ENCODE results near the gene TSHZ1. TPM values are rescaled to one million over a fixed set of nuclear protein-coding genes. Genes with fewer than 3 reads are reported as not detected.
"Not testable (repeated sequence)": the region's sequence is repeated elsewhere in the genome, so short reads cannot be mapped to it uniquely, and the experiment has no call there.

TSHZ1 gene
- total and polyA plus RNA-seq, 2 experiments from 2014 or later, result 2.2 to 4.4 TPM

GRCh38 chr18:75322206-75322605 lies 111.6 kb downstream of the TSHZ1 start:
- no peaks in the 10 kb centered on the region for H3K79me2 ChIP-seq (ENCODE audit: insufficient read depth)
- WGBS, 2 experiments (ENCODE audit: low coverage in 1 of 2, low lambda C conversion rate in 2 of 2, missing lambda C conversion rate in 2 of 2), result 90% methylated on average over 10 to 11 of the region's 11 CpGs
- no peak overlapping the region for H3K9ac ChIP-seq
- no peak overlapping the region for H3K4me2 ChIP-seq (ENCODE audit: unreplicated experiment)
- H3F3A ChIP-seq (ENCODE audit: insufficient read depth), result no peaks in the 10 kb centered on the region
- H3K4me1 ChIP-seq (ENCODE audit: insufficient read depth), result no peaks in the 10 kb centered on the region
- no peaks in the 10 kb centered on the region for H4K20me1 ChIP-seq (ENCODE audit: insufficient read depth)
- H3K36me3 ChIP-seq (ENCODE audit: low read depth), result no peaks in the 10 kb centered on the region
- in situ Hi-C loops (cut with MboI), result no loop called here
- H3K9me2 ChIP-seq (ENCODE audit: insufficient read depth), result no peaks in the 10 kb centered on the region
- no peak overlapping the region for H3K4me3 ChIP-seq
- no peak overlapping the region for H2AFZ ChIP-seq
- no peak for DNase-seq
- H3K9me3 ChIP-seq (ENCODE audit: low read depth), result no peaks in the 10 kb centered on the region
- no peaks in the 10 kb centered on the region for H3K27me3 ChIP-seq (replicated peaks; ENCODE audit: insufficient read depth)
- H3K27ac ChIP-seq, result no peak overlapping the region
- TF ChIP-seq EZH2phosphoT487 (IDR thresholded peaks at IDR 0.05; ENCODE audit: insufficient read depth, low read depth), result no peak
- TF ChIP-seq EZH2 (IDR thresholded peaks at IDR 0.05; ENCODE audit: insufficient read depth, poor library complexity, severe bottlenecking), result no peak

DNA sequence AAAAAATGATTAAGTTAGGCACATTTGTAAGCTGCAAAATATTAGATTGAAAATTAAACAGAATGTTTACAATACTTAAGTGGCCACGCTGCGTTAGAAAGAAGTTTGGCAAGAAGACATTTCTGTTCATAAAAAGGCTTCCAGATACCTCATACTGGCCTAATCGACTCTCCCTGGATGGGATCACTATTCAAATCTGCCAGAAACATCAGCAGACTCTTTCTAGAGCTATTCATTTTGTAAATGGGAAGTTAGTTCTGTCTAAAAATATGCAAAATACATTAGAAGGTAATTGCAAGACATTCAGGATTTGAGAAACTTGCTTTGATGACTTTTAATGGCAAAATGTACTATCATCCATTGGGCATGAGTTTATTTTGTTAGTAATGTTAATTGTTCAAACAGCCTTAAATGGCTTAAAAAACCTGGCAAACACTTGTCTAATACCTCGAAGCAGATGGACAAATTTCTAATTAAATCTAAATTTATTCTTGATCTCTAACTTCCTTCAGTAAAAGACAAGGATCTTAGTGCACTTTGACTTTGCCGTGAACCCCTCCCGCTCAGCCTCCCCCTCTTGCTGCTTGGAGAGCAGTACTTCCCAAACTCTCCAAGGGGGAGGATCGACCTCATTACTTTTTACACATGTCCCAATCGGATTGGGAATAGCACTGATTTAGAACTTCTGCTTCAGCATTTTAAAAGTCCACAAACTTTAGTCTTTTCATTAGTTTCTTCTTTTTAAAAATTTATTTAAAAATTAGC lies 113.4 kb downstream of the TSHZ1 start:
- Histone ChIP-seq H2AFZ (no peak overlapping the region), H3K4me3 (no peak overlapping the region), H4K20me1 (ENCODE audit: insufficient read depth) (no peaks in the 10 kb centered on the region), H3K79me2 (ENCODE audit: insufficient read depth) (no peaks in the 10 kb centered on the region), H3K27ac (no peak overlapping the region), H3K9me3 (ENCODE audit: low read depth) (no peaks in the 10 kb centered on the region), H3K9ac (no peak overlapping the region), H3K9me2 (ENCODE audit: insufficient read depth) (no peaks in the 10 kb centered on the region), H3K4me2 (ENCODE audit: unreplicated experiment) (no peak overlapping the region), H3K27me3 (replicated peaks; ENCODE audit: insufficient read depth) (no peaks in the 10 kb centered on the region), H3K36me3 (ENCODE audit: low read depth) (no peaks in the 10 kb centered on the region), H3K4me1 (ENCODE audit: insufficient read depth) (no peaks in the 10 kb centered on the region), H3F3A (ENCODE audit: insufficient read depth) (no peaks in the 10 kb centered on the region)
- no peak for DNase-seq
- in situ Hi-C loops (cut with MboI), result no loop called here
- TF ChIP-seq EZH2 (IDR thresholded peaks at IDR 0.05; ENCODE audit: insufficient read depth, poor library complexity, severe bottlenecking) (no peak), EZH2phosphoT487 (IDR thresholded peaks at IDR 0.05; ENCODE audit: insufficient read depth, low read depth) (no peak)
- WGBS, 2 experiments (ENCODE audit: low coverage in 1 of 2, low lambda C conversion rate in 2 of 2, missing lambda C conversion rate in 2 of 2), result 5 to 6% methylated on average over 8 of the region's 8 CpGs

GRCh38 chr18:75324686-75325257 lies 114.2 kb downstream of the TSHZ1 start:
- H3K9me3 ChIP-seq (ENCODE audit: low read depth), result no peaks in the 10 kb centered on the region
- no peaks in the 10 kb centered on the region for H3K4me1 ChIP-seq (ENCODE audit: insufficient read depth)
- H3K27ac ChIP-seq, result no peak overlapping the region
- H3K9me2 ChIP-seq (ENCODE audit: insufficient read depth), result no peaks in the 10 kb centered on the region
- no peaks in the 10 kb centered on the region for H3K36me3 ChIP-seq (ENCODE audit: low read depth)
- no peaks in the 10 kb centered on the region for H3K27me3 ChIP-seq (replicated peaks; ENCODE audit: insufficient read depth)
- no peaks in the 10 kb centered on the region for H3K79me2 ChIP-seq (ENCODE audit: insufficient read depth)
- in situ Hi-C loops (cut with MboI), result no loop called here
- no peak overlapping the region for H2AFZ ChIP-seq
- 70 to 77% methylated on average over 2 of the region's 2 CpGs for WGBS, 2 experiments (ENCODE audit: low coverage in 1 of 2, low lambda C conversion rate in 2 of 2, missing lambda C conversion rate in 2 of 2)
- TF ChIP-seq EZH2phosphoT487 (IDR thresholded peaks at IDR 0.05; ENCODE audit: insufficient read depth, low read depth) (no peak), EZH2 (IDR thresholded peaks at IDR 0.05; ENCODE audit: insufficient read depth, poor library complexity, severe bottlenecking) (no peak)
- H3K9ac ChIP-seq, result no peak overlapping the region
- no peaks in the 10 kb centered on the region for H4K20me1 ChIP-seq (ENCODE audit: insufficient read depth)
- H3F3A ChIP-seq (ENCODE audit: insufficient read depth), result no peaks in the 10 kb centered on the region
- H3K4me3 ChIP-seq, result no peak overlapping the region
- H3K4me2 ChIP-seq (ENCODE audit: unreplicated experiment), result no peak overlapping the region
- DNase-seq, result no peak

- 89 to 95% methylated on average over 2 of the region's 2 CpGs for WGBS, 2 experiments (ENCODE audit: low coverage in 1 of 2, low lambda C conversion rate in 2 of 2, missing lambda C conversion rate in 2 of 2)
- H3K4me1 ChIP-seq (ENCODE audit: insufficient read depth); H3K9me3 ChIP-seq (ENCODE audit: low read depth); H4K20me1 ChIP-seq (ENCODE audit: insufficient read depth); H3K9ac ChIP-seq; H2AFZ ChIP-seq; H3K27ac ChIP-seq; H3K79me2 ChIP-seq (ENCODE audit: insufficient read depth); H3K9me2 ChIP-seq (ENCODE audit: insufficient read depth); H3K4me2 ChIP-seq (ENCODE audit: unreplicated experiment); H3F3A ChIP-seq (ENCODE audit: insufficient read depth); H3K36me3 ChIP-seq (ENCODE audit: low read depth); in situ Hi-C loops (cut with MboI); H3K4me3 ChIP-seq; H3K27me3 ChIP-seq (replicated peaks; ENCODE audit: insufficient read depth); DNase-seq: not testable (repeated sequence)
These were observed 119.2 kb downstream of the TSHZ1 start for GRCh38 chr18:75329753-75330152.
